IMR-90 (cell line): ENCODE results near the gene CBFA2T3. TPM values are rescaled to one million over a fixed set of nuclear protein-coding genes. Genes with fewer than 3 reads are reported as not detected.

Source experiments
- ATAC-seq: fragments of 200-7000 bp; cut with Tn5 transposase; 2 replicates; pipeline ENCODE4 v1.9.1; 2020; ENCODE audit warnings: low read depth, mild to moderate bottlenecking, moderate library complexity
- BruUV-seq: library from RNA; stranded (reverse); fragments of 400-500 nt; replicated peaks from 2 replicates; lab custom pipeline; 2021; lab: Mats Ljungman, UMichigan
- CTCF ChIA-PET: fragments of 300-600 bp; formaldehyde crosslinking; extraction: SDS; loops from one replicate; lab custom pipeline; 2021; ENCODE audit warnings: antibody characterized with exemption; lab: Yijun Ruan, JAX
- POLR2A ChIA-PET: fragments of 300-600 bp; sonication (Branson Sonifier 250); formaldehyde crosslinking; loops from one replicate; lab custom pipeline; 2022; ENCODE audit warnings: antibody characterized with exemption; ENCODE audit not compliant: unreplicated experiment; lab: Charles Lee
- DNase-seq: peaks from one replicate; pipeline ENCODE4 v3.0.0; 2013
- H2AFZ ChIP-seq: replicated peaks from 2 replicates; pipeline ENCODE3; 2013; ENCODE audit warnings: low read length, mild to moderate bottlenecking; ENCODE audit not compliant: poor library complexity
- H2AK5ac ChIP-seq: 2 replicates; pipeline ENCODE4 v1.6.1; 2013; ENCODE audit warnings: low read depth, low read length, inconsistent platforms
- H2AK9ac ChIP-seq: replicated peaks from 2 replicates; pipeline ENCODE3; 2013; ENCODE audit warnings: mild to moderate bottlenecking, low read depth, low read length, moderate library complexity; ENCODE audit not compliant: poor library complexity
- H2BK120ac ChIP-seq: 2 replicates; pipeline ENCODE4 v1.6.1; 2013; ENCODE audit warnings: low read depth, low read length, inconsistent platforms
- H2BK15ac ChIP-seq: 3 replicates; pipeline ENCODE4 v1.6.1; 2013; ENCODE audit warnings: low read depth, low read length, inconsistent platforms
- H2BK20ac ChIP-seq: 2 replicates; pipeline ENCODE4 v1.6.1; 2013; ENCODE audit warnings: low read depth, mild to moderate bottlenecking, inconsistent platforms, low read length, moderate library complexity
- H2BK5ac ChIP-seq: 2 replicates; pipeline ENCODE4 v1.6.1; 2013; ENCODE audit warnings: mild to moderate bottlenecking, low read depth, low read length, inconsistent platforms; ENCODE audit not compliant: poor library complexity, severe bottlenecking
- H3K14ac ChIP-seq: replicated peaks from 2 replicates; pipeline ENCODE4 v1.6.1; 2013; ENCODE audit warnings: low read depth, low read length, inconsistent platforms
- H3K18ac ChIP-seq: 2 replicates; pipeline ENCODE4 v1.6.1; 2013; ENCODE audit warnings: low read depth, low read length, control low read depth
- H3K23ac ChIP-seq: 2 replicates; pipeline ENCODE4 v1.6.1; 2013; ENCODE audit warnings: low read depth, low read length, inconsistent platforms
- H3K27ac ChIP-seq: 2 replicates; pipeline ENCODE4 v1.5.1; 2013; ENCODE audit warnings: mild to moderate bottlenecking, control low read depth, low read length; ENCODE audit not compliant: insufficient read depth
- H3K27me3 ChIP-seq: 2 replicates; pipeline ENCODE4 v1.6.1; 2013; ENCODE audit warnings: low read length; ENCODE audit not compliant: control insufficient read depth, insufficient read depth
- H3K36me3 ChIP-seq: 2 replicates; pipeline ENCODE4 v1.6.1; 2013; ENCODE audit warnings: low read length, mixed read lengths; ENCODE audit not compliant: control insufficient read depth, insufficient read depth
- H3K4ac ChIP-seq: 2 replicates; pipeline ENCODE4 v1.6.1; 2013; ENCODE audit warnings: low read depth, low read length, inconsistent platforms
- H3K4me1 ChIP-seq: 2 replicates; pipeline ENCODE4 v1.6.1; 2013; ENCODE audit warnings: low read length, mixed read lengths; ENCODE audit not compliant: control insufficient read depth, insufficient read depth
- H3K4me2 ChIP-seq: 2 replicates; pipeline ENCODE4 v1.6.1; 2013; ENCODE audit warnings: low read depth, mild to moderate bottlenecking, control low read depth, low read length, moderate library complexity
- H3K4me3 ChIP-seq: 2 replicates; pipeline ENCODE4 v1.5.1; 2013; ENCODE audit warnings: low read depth, mild to moderate bottlenecking, control low read depth, low read length, moderate library complexity; ENCODE audit not compliant: insufficient read depth
- H3K56ac ChIP-seq: 2 replicates; pipeline ENCODE4 v1.6.1; 2013; ENCODE audit warnings: low read length, inconsistent platforms; ENCODE audit not compliant: insufficient read depth; ENCODE audit errors: extremely low read depth
- H3K79me1 ChIP-seq, 2 experiments: 2 replicates each; pipeline ENCODE4 v1.6.1; 2013; ENCODE audit warnings: low read length in 2 of 2, inconsistent platforms in 1 of 2, low read depth in 1 of 2
- H3K9ac ChIP-seq: 2 replicates; pipeline ENCODE4 v1.6.1; 2013; ENCODE audit warnings: low read depth, low read length, control low read depth
- H3K9me1 ChIP-seq: 2 replicates; pipeline ENCODE4 v1.6.1; 2013; ENCODE audit warnings: low read length, inconsistent platforms; ENCODE audit not compliant: insufficient read depth
- H3K9me3 ChIP-seq: 2 replicates; pipeline ENCODE4 v1.6.1; 2013; ENCODE audit warnings: low read length; ENCODE audit not compliant: control insufficient read depth, insufficient read depth
- H4K20me1 ChIP-seq: 2 replicates; pipeline ENCODE4 v1.6.1; 2013; ENCODE audit warnings: low read length, inconsistent platforms; ENCODE audit not compliant: insufficient read depth
- H4K5ac ChIP-seq: 2 replicates; pipeline ENCODE4 v1.6.1; 2013; ENCODE audit warnings: mild to moderate bottlenecking, low read depth, low read length, control low read depth
- H4K8ac ChIP-seq, 2 experiments: 2 replicates each; pipeline ENCODE4 v1.6.1; 2013; ENCODE audit warnings: low read depth in 2 of 2, low read length in 2 of 2, control low read depth in 1 of 2, inconsistent platforms in 1 of 2
- H4K91ac ChIP-seq: 2 replicates; pipeline ENCODE4 v1.6.1; 2013; ENCODE audit warnings: low read depth, low read length, inconsistent platforms; ENCODE audit not compliant: insufficient read depth
- FOS ChIP-seq: fragments of 150-350 bp; IDR thresholded peaks from 2 replicates; pipeline ENCODE4 v1.6.1; 2016; ENCODE audit warnings: low read depth, low read length
- MXI1 ChIP-seq: IDR thresholded peaks from 2 replicates; pipeline ENCODE4 v1.6.1; 2012; ENCODE audit warnings: low read depth, mild to moderate bottlenecking, low read length, moderate library complexity, borderline replicate concordance
- POLR2A ChIP-seq: IDR thresholded peaks from 2 replicates; pipeline ENCODE4 v1.6.1; 2012; ENCODE audit warnings: mild to moderate bottlenecking, low read depth, low read length
- RAD21 ChIP-seq: IDR thresholded peaks from 2 replicates; pipeline ENCODE4 v1.6.1; 2012; ENCODE audit warnings: low read length, improper control_type of control experiment
- SMC3 ChIP-seq: fragments of 150-350 bp; IDR thresholded peaks from 2 replicates; pipeline ENCODE4 v1.6.1; 2016; ENCODE audit warnings: low read depth, mild to moderate bottlenecking, antibody characterized with exemption, low read length, moderate library complexity
- WGBS, 2 experiments: methylation state at CpG; one replicate each; pipeline versions ENCODE4 v1.1.5 to v1.1.7; 2013; ENCODE audit warnings: missing lambda C conversion rate in 2 of 2; ENCODE audit not compliant: insufficient read length in 1 of 2; ENCODE audit errors: extremely low coverage in 2 of 2; 5-methylcytosine and 5-hydroxymethylcytosine counted together
- dilution Hi-C: fragments of 300-500 bp; cut with HindIII; formaldehyde crosslinking; loops from one replicate; pipeline ENCODE4 v1.14.3; 2018; ENCODE audit warnings: low sequenced_read_pairs; ENCODE audit not compliant: unreplicated experiment
- in situ Hi-C: fragments of 300-500 bp; cut with MboI; formaldehyde crosslinking; loops from 3 replicates; pipeline ENCODE4 v1.14.3; 2019; ENCODE audit warnings: low sequenced_read_pairs, inconsistent platforms, mixed read lengths
- intact Hi-C: fragments of 100-400 bp; cut with micrococcal nuclease; formaldehyde crosslinking; loops from 2 replicates; pipeline ENCODE4 v1.10.0; 2022
- polyA plus RNA-seq, 3 experiments: library from polyadenylated mRNA; depleted of rRNA; stranded (reverse); fragments of >200 nt; gene quantifications; 2 replicates each; pipeline ENCODE4 v1.2.3, GENCODE V29; 2012; ENCODE audit warnings: low replicate concordance in 1 of 3
- total RNA-seq: library from RNA; depleted of rRNA; stranded (reverse); fragments of >200 nt; gene quantifications from 2 replicates; pipeline ENCODE4 v1.2.3, GENCODE V29; 2012
- TF ChIP-seq, protein P1 (sequence below): conservative IDR thresholded peaks from 2 replicates; pipeline ENCODE4 v1.5.1; 2012; ENCODE audit warnings: mild to moderate bottlenecking, low read depth, low read length, improper control_type of control experiment
- TF ChIP-seq, protein P2 (sequence below): fragments of 150-350 bp; IDR thresholded peaks from 2 replicates; pipeline ENCODE4 v1.6.1; 2017; ENCODE audit warnings: mild to moderate bottlenecking, antibody characterized with exemption, low read length, low read depth

Gene CBFA2T3
- total and polyA plus RNA-seq, 2 of the 4 experiments (the other 2 are of a cell fraction): not detected

DNA sequence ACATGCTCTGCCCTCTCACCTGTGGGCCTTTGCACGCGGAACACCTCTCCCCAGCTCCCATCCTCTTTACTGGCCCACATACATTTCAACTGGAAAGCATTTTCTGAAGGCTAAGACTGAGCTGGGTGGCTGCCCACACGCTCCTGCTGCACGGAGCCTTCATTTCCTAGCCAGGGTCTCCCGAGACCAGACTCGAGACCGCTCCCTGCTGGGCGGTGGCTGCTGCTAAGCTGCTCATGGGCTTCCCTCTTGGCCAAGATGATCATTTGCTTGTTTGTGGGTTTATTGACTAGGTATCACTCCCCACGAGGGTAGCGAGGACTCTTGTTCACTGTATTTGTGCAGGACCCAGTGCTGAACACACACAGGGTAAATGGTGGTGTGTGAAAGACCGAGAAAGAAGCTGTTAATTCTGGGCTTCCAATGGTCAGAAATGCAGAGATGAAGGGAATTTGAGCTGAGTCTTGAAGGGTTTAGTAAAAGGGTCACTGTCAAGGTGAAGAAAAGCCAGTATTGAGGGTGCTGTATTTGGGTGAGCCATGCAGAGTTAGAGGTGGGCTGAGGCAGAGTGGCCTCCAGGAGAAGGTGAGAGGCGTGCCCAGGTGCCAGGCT is 119.2 kb downstream of the CBFA2T3 start:
- H2AK9ac ChIP-seq: peak overlapping the region; percentile 98
- intact Hi-C loops: loop anchor here (1.0 to 5.0 kb wide), 4 partner anchors 42 to 359 kb away; partner anchors contain the start of gene ZNF778
- peak overlapping the region; percentile 96 for H2AFZ ChIP-seq
- 0 out of 2 replicates have a peak overlapping the region, but pooled peaks have one; percentile 45 for H3K56ac ChIP-seq
- H3K4me1 ChIP-seq: peaks cover 9% of the 10 kb centered on the region
- H3K9me1 ChIP-seq: 0 out of 2 replicates have a peak, but pooled peaks cover 4% of the 10 kb centered on the region
- no peak overlapping the region for H4K91ac ChIP-seq
- peak overlapping the region; percentile 97 for H3K4me3 ChIP-seq
- ATAC-seq (peak; percentile 65), DNase-seq (peak; percentile 72)
- H2BK15ac ChIP-seq: no peak overlapping the region
- no peak overlapping the region for H2BK5ac ChIP-seq
- H2AK5ac ChIP-seq: no peak overlapping the region; the same call in 1 of the 2 replicates
- H3K23ac ChIP-seq: peak overlapping the region; percentile 61
- H3K27ac ChIP-seq: peak overlapping the region; percentile 79
- H3K79me1 ChIP-seq: peaks cover 9 to 38% of the 10 kb centered on the region in 2 experiments
- no peak overlapping the region for H2BK20ac ChIP-seq
- H3K9me3 ChIP-seq: no peaks in the 10 kb centered on the region
- H2BK120ac ChIP-seq: no peak overlapping the region
- H3K4ac ChIP-seq: peak overlapping the region; percentile 86
- H3K4me2 ChIP-seq: peak overlapping the region; percentile 95
- no TSS peak for BruUV-seq
- ChIA-PET POLR2A (no interaction called here), CTCF (interaction anchor here (1.1 to 2.0 kb wide), 8 partner anchors 13 to 120 kb away, joined by 3 to 7 read pairs (median 5); partner anchors contain the start of gene APRT)
- no peak overlapping the region for H4K5ac ChIP-seq
- no peak overlapping the region for H3K18ac ChIP-seq
- TF ChIP-seq, protein P1, sequence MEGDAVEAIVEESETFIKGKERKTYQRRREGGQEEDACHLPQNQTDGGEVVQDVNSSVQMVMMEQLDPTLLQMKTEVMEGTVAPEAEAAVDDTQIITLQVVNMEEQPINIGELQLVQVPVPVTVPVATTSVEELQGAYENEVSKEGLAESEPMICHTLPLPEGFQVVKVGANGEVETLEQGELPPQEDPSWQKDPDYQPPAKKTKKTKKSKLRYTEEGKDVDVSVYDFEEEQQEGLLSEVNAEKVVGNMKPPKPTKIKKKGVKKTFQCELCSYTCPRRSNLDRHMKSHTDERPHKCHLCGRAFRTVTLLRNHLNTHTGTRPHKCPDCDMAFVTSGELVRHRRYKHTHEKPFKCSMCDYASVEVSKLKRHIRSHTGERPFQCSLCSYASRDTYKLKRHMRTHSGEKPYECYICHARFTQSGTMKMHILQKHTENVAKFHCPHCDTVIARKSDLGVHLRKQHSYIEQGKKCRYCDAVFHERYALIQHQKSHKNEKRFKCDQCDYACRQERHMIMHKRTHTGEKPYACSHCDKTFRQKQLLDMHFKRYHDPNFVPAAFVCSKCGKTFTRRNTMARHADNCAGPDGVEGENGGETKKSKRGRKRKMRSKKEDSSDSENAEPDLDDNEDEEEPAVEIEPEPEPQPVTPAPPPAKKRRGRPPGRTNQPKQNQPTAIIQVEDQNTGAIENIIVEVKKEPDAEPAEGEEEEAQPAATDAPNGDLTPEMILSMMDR: peak; percentile 78
- 0 out of 2 replicates have a peak, but pooled peaks have one; percentile 69 for TF ChIP-seq MXI1
- peak; percentile 68 for TF ChIP-seq RAD21
- TF ChIP-seq FOS: no peak
- TF ChIP-seq, protein P2, sequence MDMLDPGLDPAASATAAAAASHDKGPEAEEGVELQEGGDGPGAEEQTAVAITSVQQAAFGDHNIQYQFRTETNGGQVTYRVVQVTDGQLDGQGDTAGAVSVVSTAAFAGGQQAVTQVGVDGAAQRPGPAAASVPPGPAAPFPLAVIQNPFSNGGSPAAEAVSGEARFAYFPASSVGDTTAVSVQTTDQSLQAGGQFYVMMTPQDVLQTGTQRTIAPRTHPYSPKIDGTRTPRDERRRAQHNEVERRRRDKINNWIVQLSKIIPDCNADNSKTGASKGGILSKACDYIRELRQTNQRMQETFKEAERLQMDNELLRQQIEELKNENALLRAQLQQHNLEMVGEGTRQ: no peak
- no peak for TF ChIP-seq POLR2A
- TF ChIP-seq SMC3: peak; percentile 79
- peak overlapping the region in 1 of 2 experiments; percentile 97; a peak in 1 of 4 replicates for H4K8ac ChIP-seq
- dilution Hi-C loops: no loop called here
- in situ Hi-C loops: no loop called here
- peak overlapping the region; percentile 90 for H3K9ac ChIP-seq
- H4K20me1 ChIP-seq: peaks cover 18% of the 10 kb centered on the region
- H3K27me3 ChIP-seq: no peaks in the 10 kb centered on the region
- no peak overlapping the region; the same call in 1 of the 2 replicates for H3K14ac ChIP-seq
- 25% methylated on average over 5 of the region's 12 CpGs; no CpG with 5 or more reads in 1 of the 2 experiments for WGBS, 2 experiments
- H3K36me3 ChIP-seq: peaks cover 28% of the 10 kb centered on the region
